ENCODE data around the gene SELENON. TPM values are rescaled to one million over a fixed set of nuclear protein-coding genes. Genes with fewer than 3 reads are reported as not detected.

Gene SELENON
- total and polyA plus RNA-seq, 9 of the 15 experiments (the other 6 are each of a cell fraction or from before 2014, with no cell fraction given) = 0.43 to 26.7 (median 7.0) TPM

DNA sequence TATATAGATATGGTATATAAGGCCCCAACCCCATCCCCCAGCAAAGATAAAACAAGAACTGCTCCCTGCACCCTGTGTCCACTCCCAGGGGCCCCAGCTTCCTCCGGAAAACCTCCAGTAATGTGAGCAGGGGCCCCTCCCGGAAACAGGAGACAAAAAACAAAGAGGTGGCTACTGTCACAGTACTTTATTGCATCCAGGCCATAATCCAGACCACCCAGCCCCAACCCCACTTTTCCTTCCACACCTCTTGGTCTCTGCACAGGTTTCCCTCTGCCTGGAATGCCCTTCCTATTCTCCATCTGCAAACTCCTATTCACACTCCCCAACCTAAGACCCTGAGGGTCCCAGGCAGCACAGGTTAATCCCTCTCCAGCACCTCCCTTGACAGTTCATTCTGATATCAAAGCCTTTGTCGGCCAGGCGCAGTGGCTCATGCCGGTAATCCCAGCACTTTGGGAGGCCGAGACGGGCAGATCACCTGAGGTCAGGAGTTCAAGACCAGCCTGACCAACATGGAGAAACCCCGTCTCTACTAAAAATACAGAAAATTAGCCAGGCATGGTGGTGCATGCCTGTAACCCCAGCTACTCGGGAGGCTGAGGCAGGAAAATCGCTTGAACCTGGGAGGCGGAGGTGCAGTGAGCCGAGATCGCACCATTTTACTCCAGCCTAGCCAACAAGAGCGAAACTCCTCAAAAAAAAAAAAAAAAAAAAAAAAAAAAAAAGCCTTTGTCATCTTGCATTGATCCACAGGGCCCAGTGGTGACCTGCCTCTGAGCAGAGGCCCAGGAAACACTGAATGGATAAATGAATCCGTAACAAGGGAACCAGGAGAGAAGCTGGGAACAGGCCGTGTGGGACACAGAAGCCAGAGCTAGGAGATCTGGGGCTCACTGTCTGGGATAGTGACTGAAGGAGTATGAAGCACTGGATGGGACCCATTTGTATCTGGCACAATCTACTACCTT lies 61.6 kb downstream of the SELENON start (continued):
- TF ChIP-seq ZNF511 (CRISPR knock-in tag; IDR thresholded peaks at IDR 0.05) = no peak
- peak; percentile 94 for TF ChIP-seq SMARCA4 (IDR thresholded peaks at IDR 0.05)
- TF ChIP-seq HDAC6 (IDR thresholded peaks at IDR 0.05; ENCODE audit: low read depth, low read length) = no peak
- no peak for TF ChIP-seq HNRNPK (IDR thresholded peaks at IDR 0.05; ENCODE audit: low read depth, low read length, poor library complexity, severe bottlenecking)
- TF ChIP-seq ZNF780A (CRISPR knock-in tag; IDR thresholded peaks at IDR 0.05) = no peak
- TF ChIP-seq THRAP3 (IDR thresholded peaks at IDR 0.05; ENCODE audit: borderline replicate concordance) = no peak; the same call in 1 of the 2 replicates
- TF ChIP-seq ZNF766 (CRISPR knock-in tag; conservative IDR thresholded peaks at IDR 0.05) = no peak
- peak; percentile 97 for TF ChIP-seq LEF1 (IDR thresholded peaks at IDR 0.05)
- no peak for TF ChIP-seq ESRRA (IDR thresholded peaks at IDR 0.05; ENCODE audit: borderline replicate concordance, low read depth)
- TF ChIP-seq, protein P1, sequence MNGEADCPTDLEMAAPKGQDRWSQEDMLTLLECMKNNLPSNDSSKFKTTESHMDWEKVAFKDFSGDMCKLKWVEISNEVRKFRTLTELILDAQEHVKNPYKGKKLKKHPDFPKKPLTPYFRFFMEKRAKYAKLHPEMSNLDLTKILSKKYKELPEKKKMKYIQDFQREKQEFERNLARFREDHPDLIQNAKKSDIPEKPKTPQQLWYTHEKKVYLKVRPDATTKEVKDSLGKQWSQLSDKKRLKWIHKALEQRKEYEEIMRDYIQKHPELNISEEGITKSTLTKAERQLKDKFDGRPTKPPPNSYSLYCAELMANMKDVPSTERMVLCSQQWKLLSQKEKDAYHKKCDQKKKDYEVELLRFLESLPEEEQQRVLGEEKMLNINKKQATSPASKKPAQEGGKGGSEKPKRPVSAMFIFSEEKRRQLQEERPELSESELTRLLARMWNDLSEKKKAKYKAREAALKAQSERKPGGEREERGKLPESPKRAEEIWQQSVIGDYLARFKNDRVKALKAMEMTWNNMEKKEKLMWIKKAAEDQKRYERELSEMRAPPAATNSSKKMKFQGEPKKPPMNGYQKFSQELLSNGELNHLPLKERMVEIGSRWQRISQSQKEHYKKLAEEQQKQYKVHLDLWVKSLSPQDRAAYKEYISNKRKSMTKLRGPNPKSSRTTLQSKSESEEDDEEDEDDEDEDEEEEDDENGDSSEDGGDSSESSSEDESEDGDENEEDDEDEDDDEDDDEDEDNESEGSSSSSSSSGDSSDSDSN (IDR thresholded peaks at IDR 0.05; ENCODE audit: borderline replicate concordance in 1 of 2, low read depth in 2 of 2, low read length in 2 of 2) = no peak
- TF ChIP-seq KDM1A (IDR thresholded peaks at IDR 0.05) = peak; percentile 66 to 70
- TF ChIP-seq MEIS2 (IDR thresholded peaks at IDR 0.05; ENCODE audit: partially characterized antibody) = peak; percentile 48
- TF ChIP-seq ZNF695 (CRISPR knock-in tag; IDR thresholded peaks at IDR 0.05) = no peak
- no peak for TF ChIP-seq ZNF398 (CRISPR knock-in tag; IDR thresholded peaks at IDR 0.05)
- TF ChIP-seq, protein P2, sequence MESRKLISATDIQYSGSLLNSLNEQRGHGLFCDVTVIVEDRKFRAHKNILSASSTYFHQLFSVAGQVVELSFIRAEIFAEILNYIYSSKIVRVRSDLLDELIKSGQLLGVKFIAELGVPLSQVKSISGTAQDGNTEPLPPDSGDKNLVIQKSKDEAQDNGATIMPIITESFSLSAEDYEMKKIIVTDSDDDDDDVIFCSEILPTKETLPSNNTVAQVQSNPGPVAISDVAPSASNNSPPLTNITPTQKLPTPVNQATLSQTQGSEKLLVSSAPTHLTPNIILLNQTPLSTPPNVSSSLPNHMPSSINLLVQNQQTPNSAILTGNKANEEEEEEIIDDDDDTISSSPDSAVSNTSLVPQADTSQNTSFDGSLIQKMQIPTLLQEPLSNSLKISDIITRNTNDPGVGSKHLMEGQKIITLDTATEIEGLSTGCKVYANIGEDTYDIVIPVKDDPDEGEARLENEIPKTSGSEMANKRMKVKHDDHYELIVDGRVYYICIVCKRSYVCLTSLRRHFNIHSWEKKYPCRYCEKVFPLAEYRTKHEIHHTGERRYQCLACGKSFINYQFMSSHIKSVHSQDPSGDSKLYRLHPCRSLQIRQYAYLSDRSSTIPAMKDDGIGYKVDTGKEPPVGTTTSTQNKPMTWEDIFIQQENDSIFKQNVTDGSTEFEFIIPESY (CRISPR knock-in tag; IDR thresholded peaks at IDR 0.05) = no peak

Data from K562 (cell line).